Activated CD8-positive, alpha-beta T cell treated with anti-CD3 and anti-CD28 coated beads, Interleukin-2, amount 10 ng/mL, durations not matched to agents 7 days and 5 days (primary cell): ENCODE data around the gene FPGS. TPM values are rescaled to one million over a fixed set of nuclear protein-coding genes. Genes with fewer than 3 reads are reported as not detected.

ENCODE experiments used
- ATAC-seq: fragments of 150-1000 bp; cut with Tn5 transposase; one replicate; pipeline ENCODE4 v1.10.0; 2021; ENCODE audit warnings: moderate library complexity
- CTCF ChIA-PET: fragments of 350-600 bp; sonication (Branson Sonifier 250); formaldehyde crosslinking; loops from one replicate; lab custom pipeline; 2021; ENCODE audit warnings: antibody characterized with exemption; lab: Charles Lee
- POLR2A ChIA-PET: fragments of 350-600 bp; sonication (Branson Sonifier 250); formaldehyde crosslinking; loops from one replicate; lab custom pipeline; 2021; ENCODE audit warnings: antibody characterized with exemption; lab: Charles Lee
- DNase-seq: peaks from one replicate; pipeline ENCODE4 v3.0.0-alpha.2; 2020
- H3K27ac Mint-ChIP-seq: one replicate; pipeline ENCODE4 v1.8.0; 2021; ENCODE audit warnings: mild to moderate bottlenecking, mixed read lengths
- H3K27me3 Mint-ChIP-seq: one replicate; pipeline ENCODE4 v1.8.0; 2021; ENCODE audit warnings: low read depth, mixed read lengths
- H3K36me3 Mint-ChIP-seq: one replicate; pipeline ENCODE4 v1.8.0; 2021; ENCODE audit warnings: low read depth, mixed read lengths
- H3K4me1 Mint-ChIP-seq: one replicate; pipeline ENCODE4 v1.8.0; 2021; ENCODE audit warnings: low read depth, mixed read lengths
- H3K4me3 Mint-ChIP-seq: one replicate; pipeline ENCODE4 v1.8.0; 2021; ENCODE audit warnings: mild to moderate bottlenecking, mixed read lengths
- H3K9me3 Mint-ChIP-seq: one replicate; pipeline ENCODE4 v1.8.0; 2022; ENCODE audit warnings: mixed read lengths; ENCODE audit not compliant: insufficient read depth
- total RNA-seq, 2 experiments: library from RNA; stranded (reverse); gene quantifications; one replicate each; pipeline ENCODE4 v1.2.3, GENCODE V29; 2021

Gene FPGS
- total RNA-seq, 2 experiments from 2014 or later = 91.5 to 98.3 TPM

GRCh38 chr9:127805620-127806019, 2.9 kb downstream of the FPGS start:
- H3K4me3 Mint-ChIP-seq = no peak overlapping the region
- ChIA-PET POLR2A (interaction anchor here (0.6 to 1.1 kb wide), 2 partner anchors 38 to 89 kb away, joined by 3 read pairs; no protein-coding TSS in a partner anchor), CTCF (interaction anchor here (1.1 to 1.5 kb wide), 5 partner anchors 8 to 71 kb away, joined by 3 to 6 read pairs (median 4); partner anchors contain the start of gene TOR2A)
- H3K9me3 Mint-ChIP-seq = no peaks in the 10 kb centered on the region
- no peaks in the 10 kb centered on the region for H3K27me3 Mint-ChIP-seq
- DNase-seq = peak; percentile 57
- ATAC-seq = no peak
- peaks cover 34% of the 10 kb centered on the region for H3K36me3 Mint-ChIP-seq
- peak overlapping the region; percentile 66 for H3K27ac Mint-ChIP-seq
- H3K4me1 Mint-ChIP-seq = peaks cover 38% of the 10 kb centered on the region

GRCh38 chr9:127806871-127807270, 4.2 kb downstream of the FPGS start:
- DNase-seq (no peak), ATAC-seq (no peak)
- Mint-ChIP-seq H3K36me3 (peaks cover 36% of the 10 kb centered on the region), H3K27ac (peak overlapping the region; percentile 71), H3K4me3 (no peak overlapping the region), H3K27me3 (no peaks in the 10 kb centered on the region), H3K9me3 (no peaks in the 10 kb centered on the region), H3K4me1 (peaks cover 33% of the 10 kb centered on the region)
- CTCF ChIA-PET = interaction anchor here (1.1 to 1.4 kb wide), 3 partner anchors 9 to 72 kb away, joined by 3 to 6 read pairs (median 6); partner anchors contain the start of gene TOR2A
- POLR2A ChIA-PET = no interaction called here

- ChIA-PET CTCF (interaction anchor here (1.2 to 1.9 kb wide), 3 partner anchors 61 to 113 kb away, joined by 3 to 9 read pairs (median 4); partner anchors contain the start of gene ST6GALNAC4), POLR2A (interaction anchor here (0.7 to 0.9 kb wide), 2 partner anchors 12 to 88 kb away, joined by 3 to 4 read pairs; no protein-coding TSS in a partner anchor)
- no peak overlapping the region for H3K4me3 Mint-ChIP-seq
- no peak for DNase-seq
- peaks cover 38% of the 10 kb centered on the region for H3K36me3 Mint-ChIP-seq
- H3K27me3 Mint-ChIP-seq = no peaks in the 10 kb centered on the region
- peak; percentile 4 for ATAC-seq
- no peak overlapping the region for H3K27ac Mint-ChIP-seq
- no peaks in the 10 kb centered on the region for H3K9me3 Mint-ChIP-seq
- peaks cover 26% of the 10 kb centered on the region for H3K4me1 Mint-ChIP-seq
Measured at GRCh38 chr9:127808347-127809001, 5.8 kb downstream of the FPGS start.

GRCh38 chr9:127809002-127809539, 6.4 kb downstream of the FPGS start:
- CTCF ChIA-PET = interaction anchor here (1.2 to 1.9 kb wide), 3 partner anchors 60 to 112 kb away, joined by 3 to 9 read pairs (median 4); partner anchors contain the start of gene ST6GALNAC4
- H3K27me3 Mint-ChIP-seq = no peaks in the 10 kb centered on the region
- ATAC-seq (peak; percentile 37), DNase-seq (peak; percentile 38)
- H3K4me3 Mint-ChIP-seq = no peak overlapping the region
- peaks cover 40% of the 10 kb centered on the region for H3K36me3 Mint-ChIP-seq
- H3K27ac Mint-ChIP-seq = peak overlapping the region; percentile 11
- H3K4me1 Mint-ChIP-seq = peaks cover 22% of the 10 kb centered on the region
- POLR2A ChIA-PET = interaction anchor here (0.7 to 0.9 kb wide), 2 partner anchors 12 to 87 kb away, joined by 3 to 4 read pairs; no protein-coding TSS in a partner anchor
- H3K9me3 Mint-ChIP-seq = no peaks in the 10 kb centered on the region

- H3K4me1 Mint-ChIP-seq = peaks cover 16% of the 10 kb centered on the region
- DNase-seq (no peak), ATAC-seq (no peak)
- H3K27ac Mint-ChIP-seq = no peak overlapping the region
- no peak overlapping the region for H3K4me3 Mint-ChIP-seq
- no peaks in the 10 kb centered on the region for H3K27me3 Mint-ChIP-seq
- H3K36me3 Mint-ChIP-seq = peaks cover 38% of the 10 kb centered on the region
- H3K9me3 Mint-ChIP-seq = no peaks in the 10 kb centered on the region
- POLR2A ChIA-PET = interaction anchor here (0.9 kb wide), 1 partner anchor 13 kb away, joined by 3 read pairs; no protein-coding TSS in a partner anchor
- CTCF ChIA-PET = interaction anchor here (1.2 to 1.9 kb wide), 3 partner anchors 60 to 111 kb away, joined by 3 to 9 read pairs (median 4); partner anchors contain the start of gene ST6GALNAC4
Measured at GRCh38 chr9:127809540-127810377, 7.1 kb downstream of the FPGS start.

GRCh38 chr9:127810378-127811187, 7.9 kb downstream of the FPGS start:
- no peaks in the 10 kb centered on the region for H3K27me3 Mint-ChIP-seq
- peaks cover 15% of the 10 kb centered on the region for H3K4me1 Mint-ChIP-seq
- no peak overlapping the region for H3K4me3 Mint-ChIP-seq
- no peak for DNase-seq
- ChIA-PET CTCF (no interaction called here), POLR2A (no interaction called here)
- ATAC-seq = no peak
- no peaks in the 10 kb centered on the region for H3K9me3 Mint-ChIP-seq
- H3K36me3 Mint-ChIP-seq = peaks cover 37% of the 10 kb centered on the region
- H3K27ac Mint-ChIP-seq = no peak overlapping the region

- H3K4me1 Mint-ChIP-seq = peaks cover 8% of the 10 kb centered on the region
- CTCF ChIA-PET = interaction anchor here (1.1 kb wide), 1 partner anchor 58 kb away, joined by 5 read pairs; no protein-coding TSS in a partner anchor
- ATAC-seq (no peak), DNase-seq (no peak)
- no peak overlapping the region for H3K4me3 Mint-ChIP-seq
- no peaks in the 10 kb centered on the region for H3K9me3 Mint-ChIP-seq
- H3K27me3 Mint-ChIP-seq = no peaks in the 10 kb centered on the region
- POLR2A ChIA-PET = no interaction called here
- H3K36me3 Mint-ChIP-seq = peaks cover 32% of the 10 kb centered on the region
- no peak overlapping the region for H3K27ac Mint-ChIP-seq
Measured at GRCh38 chr9:127812011-127812410, 9.3 kb downstream of the FPGS start.

- no peaks in the 10 kb centered on the region for H3K27me3 Mint-ChIP-seq
- POLR2A ChIA-PET = no interaction called here
- H3K4me1 Mint-ChIP-seq = peaks cover 3% of the 10 kb centered on the region
- no peak overlapping the region for H3K27ac Mint-ChIP-seq
- no peak for DNase-seq
- no peak for ATAC-seq
- CTCF ChIA-PET = interaction anchor here (1.1 to 1.2 kb wide), 2 partner anchors 44 to 57 kb away, joined by 3 to 5 read pairs; no protein-coding TSS in a partner anchor
- H3K9me3 Mint-ChIP-seq = no peaks in the 10 kb centered on the region
- no peak overlapping the region for H3K4me3 Mint-ChIP-seq
- peaks cover 32% of the 10 kb centered on the region for H3K36me3 Mint-ChIP-seq
Measured at GRCh38 chr9:127812936-127813675, 10.4 kb downstream of the FPGS start.

- ChIA-PET CTCF (interaction anchor here (1.2 kb wide), 1 partner anchor 44 kb away, joined by 3 read pairs; no protein-coding TSS in a partner anchor), POLR2A (no interaction called here)
- no peak overlapping the region for H3K4me3 Mint-ChIP-seq
- H3K9me3 Mint-ChIP-seq = no peaks in the 10 kb centered on the region
- ATAC-seq (no peak), DNase-seq (no peak)
- peaks cover 3% of the 10 kb centered on the region for H3K4me1 Mint-ChIP-seq
- no peaks in the 10 kb centered on the region for H3K27me3 Mint-ChIP-seq
- H3K27ac Mint-ChIP-seq = no peak overlapping the region
- peaks cover 38% of the 10 kb centered on the region for H3K36me3 Mint-ChIP-seq
Measured at GRCh38 chr9:127813686-127814226, 11.1 kb downstream of the FPGS start.
